LNCaP clone FGC (cell line): ENCODE data around the gene IGF1R.
A peak's percentile ranks its signal among the peaks of the same experiment; 100 is the strongest.

Experiments used
- DNase-seq: peaks from one replicate; pipeline ENCODE4 v3.0.0-alpha.2; 2011; ENCODE audit warnings: low read depth
- H3K4me3 ChIP-seq: 2 replicates; pipeline ENCODE4 v1.5.1; 2011; ENCODE audit warnings: mild to moderate bottlenecking, low read depth, low read length, control low read depth
- TF ChIP-seq, protein P1 (sequence below): IDR thresholded peaks from 2 replicates; pipeline ENCODE4 v1.5.1; 2012; ENCODE audit warnings: mild to moderate bottlenecking; ENCODE audit not compliant: control insufficient read depth, insufficient read depth; ENCODE audit errors: extremely low read depth

Gene IGF1R

DNA sequence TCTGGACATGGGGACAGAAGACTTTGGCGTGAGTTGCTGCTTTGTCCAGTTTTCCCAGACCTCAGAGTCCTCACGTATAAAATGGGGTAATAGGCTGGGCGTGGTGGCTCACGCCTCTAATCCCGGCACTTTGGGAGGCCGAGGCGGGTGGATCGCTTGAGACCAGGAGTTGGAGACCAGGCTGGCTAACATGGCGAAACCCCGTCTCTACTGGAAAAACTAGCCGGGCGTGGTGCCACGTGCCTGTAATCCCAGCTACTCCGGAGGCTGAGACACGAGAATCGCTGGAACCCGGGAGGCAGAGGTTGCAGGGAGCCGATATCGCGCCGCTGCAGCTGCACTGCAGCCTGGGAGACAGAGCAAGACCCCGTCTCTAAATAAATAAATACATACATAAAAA, 22.7 kb upstream of the IGF1R start:
- TF ChIP-seq, protein P1, sequence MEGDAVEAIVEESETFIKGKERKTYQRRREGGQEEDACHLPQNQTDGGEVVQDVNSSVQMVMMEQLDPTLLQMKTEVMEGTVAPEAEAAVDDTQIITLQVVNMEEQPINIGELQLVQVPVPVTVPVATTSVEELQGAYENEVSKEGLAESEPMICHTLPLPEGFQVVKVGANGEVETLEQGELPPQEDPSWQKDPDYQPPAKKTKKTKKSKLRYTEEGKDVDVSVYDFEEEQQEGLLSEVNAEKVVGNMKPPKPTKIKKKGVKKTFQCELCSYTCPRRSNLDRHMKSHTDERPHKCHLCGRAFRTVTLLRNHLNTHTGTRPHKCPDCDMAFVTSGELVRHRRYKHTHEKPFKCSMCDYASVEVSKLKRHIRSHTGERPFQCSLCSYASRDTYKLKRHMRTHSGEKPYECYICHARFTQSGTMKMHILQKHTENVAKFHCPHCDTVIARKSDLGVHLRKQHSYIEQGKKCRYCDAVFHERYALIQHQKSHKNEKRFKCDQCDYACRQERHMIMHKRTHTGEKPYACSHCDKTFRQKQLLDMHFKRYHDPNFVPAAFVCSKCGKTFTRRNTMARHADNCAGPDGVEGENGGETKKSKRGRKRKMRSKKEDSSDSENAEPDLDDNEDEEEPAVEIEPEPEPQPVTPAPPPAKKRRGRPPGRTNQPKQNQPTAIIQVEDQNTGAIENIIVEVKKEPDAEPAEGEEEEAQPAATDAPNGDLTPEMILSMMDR = no peak
- no peak for DNase-seq
- no peak overlapping the region for H3K4me3 ChIP-seq

- TF ChIP-seq, protein P1 = no peak
Observed at GRCh38 chr15:98626153-98626552, 22.2 kb upstream of the IGF1R start.

GRCh38 chr15:98628216-98628615, 20.1 kb upstream of the IGF1R start:
- H3K4me3 ChIP-seq = no peak overlapping the region
- TF ChIP-seq, protein P1 = no peak
- DNase-seq = no peak

More at GRCh38 chr15:98626153-98626552, 22.2 kb upstream of the IGF1R start:
- DNase-seq = no peak
- H3K4me3 ChIP-seq = no peak overlapping the region

DNA sequence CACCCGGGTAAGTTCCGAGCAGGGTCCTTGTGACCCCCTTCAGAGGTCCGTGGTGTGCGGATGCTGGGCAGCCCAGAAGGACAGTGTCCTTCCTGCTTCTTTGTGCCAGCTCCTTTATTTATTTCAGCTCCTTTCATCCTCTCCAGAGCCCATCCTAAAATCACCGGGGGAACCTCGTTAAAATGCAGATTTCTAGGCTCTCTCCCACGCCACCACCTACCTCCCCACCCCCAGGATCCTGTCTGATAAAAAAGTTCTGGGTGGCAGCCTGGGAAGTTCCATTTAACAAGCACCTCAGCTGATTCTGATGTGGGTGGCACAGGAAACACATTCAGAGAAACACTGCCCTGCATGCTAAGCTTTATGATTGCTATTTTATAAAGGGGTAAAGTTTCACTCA, 12.5 kb upstream of the IGF1R start:
- TF ChIP-seq, protein P1 = no peak
- no peak overlapping the region for H3K4me3 ChIP-seq
- no peak for DNase-seq

DNA sequence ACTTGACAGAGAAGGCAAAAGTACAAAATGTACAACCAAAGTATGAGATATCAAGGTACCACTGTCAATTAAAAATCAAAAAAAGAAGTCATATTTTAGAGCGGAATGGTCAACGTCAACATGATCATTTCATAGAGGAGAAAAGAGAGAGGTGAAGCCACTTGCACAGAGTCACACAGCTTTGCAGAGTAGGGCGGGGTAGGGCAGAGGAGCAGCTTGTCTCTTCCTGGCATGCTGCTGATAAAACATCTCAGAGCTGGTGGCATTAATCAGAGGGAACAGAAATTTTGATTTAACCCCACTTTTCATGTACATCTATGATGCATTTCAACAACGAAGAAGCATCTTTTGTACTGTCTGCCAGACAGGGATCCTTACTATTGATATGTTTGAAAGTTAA, 5.2 kb upstream of the IGF1R start:
- no peak overlapping the region for H3K4me3 ChIP-seq
- DNase-seq = no peak
- TF ChIP-seq, protein P1 = no peak

GRCh38 chr15:98646546-98647025, 1.8 kb upstream of the IGF1R start:
- TF ChIP-seq, protein P1 = no peak
- peak overlapping the region; percentile 74 for H3K4me3 ChIP-seq
- no peak for DNase-seq

- H3K4me3 ChIP-seq = peak overlapping the region; percentile 74
- TF ChIP-seq, protein P1 = peak; percentile 62
- DNase-seq = no peak
Observed at GRCh38 chr15:98647026-98647773, 1.1 kb upstream of the IGF1R start.
